Mucosa of gallbladder (tissue), 1 donor: ENCODE results near the gene FRMD8. TPM values are rescaled to one million over a fixed set of nuclear protein-coding genes. Genes with fewer than 3 reads are reported as not detected.

Experiments used
- DNase-seq: peaks from one replicate; pipeline ENCODE4 v3.0.0-alpha.2; 2020; ENCODE audit warnings: low spot score
- total RNA-seq: library from RNA; stranded (reverse); gene quantifications from one replicate; pipeline ENCODE4 v1.2.1, GENCODE V29; 2021
- donor health status: DM: no; HTN: no; CAD: no.

The FRMD8 gene
- total RNA-seq, 1 donor from 2014 or later, result 40.8 TPM

GRCh38 chr11:65414776-65415498 lies 28.5 kb downstream of the FRMD8 start:
- DNase-seq, result no peak

GRCh38 chr11:65415499-65416340 lies 29.3 kb downstream of the FRMD8 start:
- DNase-seq, result no peak

GRCh38 chr11:65416341-65416824 lies 29.9 kb downstream of the FRMD8 start:
- peak; percentile 93 for DNase-seq

GRCh38 chr11:65416841-65417701 lies 30.6 kb downstream of the FRMD8 start:
- DNase-seq, result no peak

- no peak for DNase-seq
These were observed 31.4 kb downstream of the FRMD8 start for GRCh38 chr11:65417702-65418430.

- DNase-seq, result no peak
These were observed 31.9 kb downstream of the FRMD8 start for GRCh38 chr11:65418431-65418680.

- peak; percentile 96 for DNase-seq
These were observed 32.4 kb downstream of the FRMD8 start for GRCh38 chr11:65418681-65419459.

GRCh38 chr11:65419460-65419771 lies 33.0 kb downstream of the FRMD8 start:
- DNase-seq, result no peak

- peak; percentile 93 for DNase-seq
These were observed 33.5 kb downstream of the FRMD8 start for GRCh38 chr11:65419772-65420481.

GRCh38 chr11:65420506-65420905 lies 34.1 kb downstream of the FRMD8 start:
- DNase-seq, result no peak

- DNase-seq, result peak; percentile 96
These were observed 34.7 kb downstream of the FRMD8 start for GRCh38 chr11:65420979-65421793.

GRCh38 chr11:65421794-65422632 lies 35.6 kb downstream of the FRMD8 start:
- peak; percentile 98 for DNase-seq

- peak; percentile 96 for DNase-seq
These were observed 36.4 kb downstream of the FRMD8 start, which contains the start of gene NEAT1 for GRCh38 chr11:65422633-65423515. Gene NEAT1, plus strand, starts transcription at chr11:65422798.

GRCh38 chr11:65423516-65424204 lies 37.2 kb downstream of the FRMD8 start:
- no peak for DNase-seq

- DNase-seq, result no peak
These were observed 38.0 kb downstream of the FRMD8 start for GRCh38 chr11:65424205-65425104.
